CD4-positive, alpha-beta T cell treated with Interleukin-12 subunit alpha and Interleukin-12 subunit beta, for 1 hour (primary cell): ENCODE measurements around the gene KCNJ18.
"Not testable (repeated sequence)": the region's sequence is repeated elsewhere in the genome, so short reads cannot be mapped to it uniquely, and the experiment has no call there.

Experiments used
- DNase-seq: peaks from one replicate; pipeline ENCODE4 v3.0.0-alpha.2; 2020

The KCNJ18 gene

DNA sequence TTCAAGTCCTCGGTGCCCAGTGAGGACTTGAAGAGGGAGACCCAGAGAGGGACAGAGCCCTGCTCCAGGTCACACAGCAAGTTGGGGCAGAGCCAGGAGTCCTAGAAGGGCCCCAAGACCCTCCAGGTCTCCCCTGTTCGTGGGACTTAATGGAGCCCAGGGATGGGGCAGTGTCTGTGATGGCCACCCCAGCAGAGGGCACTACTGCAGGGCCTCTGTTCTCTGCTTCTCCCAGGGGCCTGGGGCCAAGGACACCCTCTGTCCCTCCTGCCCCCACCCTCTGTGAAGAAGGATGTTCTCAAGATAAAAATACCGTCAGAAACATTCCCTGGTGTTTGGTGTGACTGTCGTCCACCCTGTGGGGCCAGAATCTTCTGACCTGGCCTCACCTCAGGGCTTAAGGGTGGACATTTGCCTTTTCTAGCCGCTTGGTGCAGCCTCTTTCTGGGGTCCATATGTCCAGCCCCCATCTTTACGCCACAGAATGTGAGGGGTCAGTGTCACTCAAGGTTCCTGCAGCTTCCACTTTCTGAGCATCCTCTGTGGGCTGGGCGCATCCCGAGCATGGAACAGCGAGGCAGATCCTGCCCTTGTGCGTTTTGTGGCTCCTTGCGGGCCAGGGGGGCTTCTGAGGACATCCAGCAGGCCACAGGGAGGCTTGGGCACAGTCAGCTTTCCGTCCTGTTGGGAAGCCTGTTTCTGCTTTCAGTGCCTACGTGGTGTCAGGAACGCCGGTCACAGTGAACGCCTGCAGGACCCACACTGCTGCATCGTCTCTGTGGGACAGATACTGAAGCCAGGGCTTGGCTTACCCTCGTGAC lies at the start of gene KCNJ18:
KCNJ18 (plus strand) TSS at position 641 of the 821 bp plus-strand sequence. CDS start 10,264 bp downstream, outside the sequence.
- DNase-seq: not testable (repeated sequence)

DNA sequence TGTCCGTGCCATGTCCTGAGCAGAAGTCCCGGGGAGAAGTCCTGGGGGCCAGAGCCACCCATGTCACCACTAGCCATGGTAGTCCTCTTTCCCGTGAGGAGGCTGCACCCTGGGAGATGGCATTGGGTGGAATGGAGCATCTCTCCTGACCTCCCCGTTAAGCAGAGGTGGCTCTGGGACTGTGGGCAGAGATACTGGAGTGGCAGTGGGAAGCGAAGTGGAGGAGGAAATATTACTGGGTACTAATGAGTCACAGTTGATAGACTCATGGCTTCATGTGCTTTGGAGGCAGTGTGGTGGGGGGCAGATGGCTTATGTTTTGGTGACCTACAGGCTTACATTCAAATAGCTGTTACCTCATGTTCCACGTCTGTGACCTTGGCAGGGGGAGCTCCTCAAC lies 44.2 kb upstream of the KCNJ18 start:
- not testable (repeated sequence) for DNase-seq

DNA sequence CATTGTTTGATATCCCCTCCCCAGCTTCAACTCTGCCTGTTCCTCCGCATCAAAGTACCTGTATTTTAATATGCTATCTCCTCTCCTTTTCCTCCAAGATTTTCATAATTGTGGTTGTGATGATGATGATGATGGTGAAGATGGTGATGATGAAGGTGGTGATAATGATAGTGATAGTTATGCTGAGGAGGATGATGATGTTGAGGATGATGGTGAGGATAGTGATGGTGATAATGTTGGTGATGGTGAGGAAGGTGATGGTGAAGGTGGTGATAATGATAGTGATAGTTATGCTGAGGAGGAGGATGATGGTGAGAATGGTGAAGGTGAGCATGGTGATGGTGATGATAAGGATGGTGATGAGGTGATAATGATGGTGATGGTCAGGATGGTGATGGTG lies 42.3 kb upstream of the KCNJ18 start:
- not testable (repeated sequence) for DNase-seq

DNA sequence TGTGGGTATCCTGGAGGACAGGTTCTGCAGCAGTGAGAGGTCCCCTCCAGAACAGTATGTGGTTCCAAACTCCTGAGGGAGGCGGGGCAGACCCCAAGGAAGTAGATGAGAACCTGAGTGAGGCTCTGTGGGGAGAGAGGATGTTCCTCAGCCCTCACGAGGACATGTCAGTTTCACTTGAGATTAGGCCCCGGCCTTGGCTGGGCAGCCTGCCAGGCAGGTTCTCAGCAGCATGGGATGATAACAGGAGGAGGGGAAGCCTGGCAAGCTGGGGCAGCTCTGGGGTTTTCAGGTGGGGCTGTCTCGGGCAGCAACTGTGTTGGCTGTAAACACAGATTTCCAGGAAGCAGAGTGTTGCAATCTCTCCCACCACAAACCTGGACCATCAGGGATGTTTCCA lies 40.3 kb upstream of the KCNJ18 start:
- DNase-seq: not testable (repeated sequence)

DNA sequence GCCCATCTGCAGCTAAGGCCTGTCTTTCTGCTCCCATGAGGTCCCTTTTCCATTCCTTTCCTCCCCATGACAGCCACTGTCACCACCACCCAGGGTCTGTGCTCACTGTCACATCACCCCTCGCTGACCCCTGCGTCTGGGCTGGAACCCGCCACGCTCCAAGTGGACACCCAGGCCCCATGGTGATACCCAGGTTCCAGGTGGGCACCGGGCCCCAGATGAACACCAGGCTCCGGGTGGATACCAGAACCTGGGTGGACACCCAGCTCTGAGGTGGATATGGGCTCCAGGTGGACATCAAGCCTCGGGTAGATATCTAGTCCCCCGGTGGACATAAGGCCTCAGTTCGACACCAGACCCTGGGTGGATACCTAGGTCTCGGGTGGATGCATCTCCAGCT lies 39.1 kb upstream of the KCNJ18 start:
- not testable (repeated sequence) for DNase-seq

DNA sequence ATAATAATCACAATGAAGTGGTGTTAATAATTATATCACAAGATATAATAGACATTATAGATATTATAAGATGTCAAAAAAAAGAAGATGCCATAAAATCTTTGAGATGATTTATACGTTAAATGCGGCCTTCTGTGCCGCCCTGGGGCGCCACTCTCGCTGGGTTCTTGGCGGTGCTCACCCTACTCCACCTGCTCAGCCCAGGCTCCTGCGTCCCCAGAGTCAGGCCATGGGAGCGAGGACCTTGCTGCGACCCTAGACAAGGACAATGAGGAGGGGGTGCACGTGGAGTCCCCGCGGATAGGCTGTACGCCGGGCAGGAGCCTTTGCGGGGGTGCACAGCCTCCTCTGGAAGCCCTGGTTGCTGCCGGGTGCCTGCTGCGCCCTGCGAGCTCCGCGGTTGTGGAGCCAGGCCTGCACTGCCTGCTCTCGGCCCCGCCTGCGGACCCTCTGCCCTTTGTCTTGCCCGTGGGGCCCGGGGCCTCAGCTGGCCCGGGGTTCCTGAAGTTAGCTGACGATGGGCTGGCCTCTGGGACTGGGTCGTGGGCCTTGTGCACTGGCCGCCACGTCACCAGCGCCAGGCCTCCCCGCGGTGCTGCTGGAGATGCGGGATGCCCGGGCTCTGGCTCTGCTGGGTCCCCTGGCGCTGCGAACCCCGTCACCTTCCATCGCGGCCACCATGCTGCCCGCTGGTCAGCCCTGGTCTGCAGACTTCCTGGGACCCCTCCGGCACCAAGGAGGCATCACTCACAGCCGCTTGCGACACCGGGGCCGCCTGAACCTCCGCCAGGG lies 35.6 kb upstream of the KCNJ18 start:
- DNase-seq: not testable (repeated sequence)

DNA sequence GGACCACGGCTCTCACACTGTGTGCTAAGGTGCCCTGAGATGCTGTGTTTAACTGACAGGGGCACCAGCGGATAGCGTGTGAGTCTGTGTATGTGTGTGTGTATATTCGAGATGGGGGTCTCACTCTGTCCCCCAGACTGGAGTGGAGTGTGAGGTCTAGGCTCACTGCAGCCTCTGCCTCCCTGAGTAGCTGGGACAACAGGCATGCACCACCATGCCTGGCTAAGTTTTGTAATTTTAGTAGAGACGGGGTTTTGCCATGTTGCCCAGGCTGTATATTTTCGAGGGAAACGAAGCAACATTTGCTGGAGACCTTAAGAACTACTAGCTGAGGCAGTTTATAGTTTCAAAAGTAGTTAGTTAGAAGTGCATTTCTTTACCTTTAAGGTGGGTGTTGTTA lies 32.7 kb upstream of the KCNJ18 start:
- DNase-seq: not testable (repeated sequence)

DNA sequence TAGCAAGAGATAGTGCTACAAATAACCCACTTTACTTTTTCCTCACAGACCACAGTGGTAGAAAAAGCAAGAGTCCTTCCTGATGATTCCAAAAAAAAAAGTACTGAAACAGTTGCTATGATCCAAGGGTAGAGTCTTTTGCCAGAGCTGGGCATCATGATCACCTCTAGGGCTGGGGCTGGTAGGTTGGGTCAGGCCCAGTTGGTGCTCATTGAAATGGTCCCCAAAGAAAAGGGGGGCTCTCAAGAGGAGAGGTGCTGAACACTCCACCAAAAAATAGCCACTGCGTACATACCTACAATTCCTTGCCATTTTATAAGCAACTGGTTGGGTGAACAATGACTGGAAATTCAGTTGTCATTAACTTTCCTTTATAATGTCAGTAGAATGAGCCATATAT lies 30.9 kb upstream of the KCNJ18 start:
- DNase-seq: not testable (repeated sequence)

DNA sequence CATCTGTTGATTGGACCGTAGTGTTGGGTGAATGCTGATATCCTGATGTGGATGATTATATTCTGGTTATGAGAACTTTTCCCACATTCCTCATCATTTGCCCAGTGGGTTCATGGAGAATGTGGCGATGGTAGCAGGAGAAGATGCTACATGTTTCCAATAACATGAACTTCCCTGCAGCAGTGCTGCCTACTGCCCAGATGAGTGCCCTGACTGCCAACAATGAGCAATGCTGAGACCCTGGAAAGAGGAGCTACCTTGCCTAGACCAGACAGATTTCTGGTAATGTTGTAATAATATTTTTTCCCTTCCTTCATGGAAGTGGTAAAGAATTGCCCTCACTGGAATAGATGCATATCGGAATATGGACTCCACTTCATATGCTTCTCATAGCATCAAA lies 29.2 kb upstream of the KCNJ18 start:
- not testable (repeated sequence) for DNase-seq

DNA sequence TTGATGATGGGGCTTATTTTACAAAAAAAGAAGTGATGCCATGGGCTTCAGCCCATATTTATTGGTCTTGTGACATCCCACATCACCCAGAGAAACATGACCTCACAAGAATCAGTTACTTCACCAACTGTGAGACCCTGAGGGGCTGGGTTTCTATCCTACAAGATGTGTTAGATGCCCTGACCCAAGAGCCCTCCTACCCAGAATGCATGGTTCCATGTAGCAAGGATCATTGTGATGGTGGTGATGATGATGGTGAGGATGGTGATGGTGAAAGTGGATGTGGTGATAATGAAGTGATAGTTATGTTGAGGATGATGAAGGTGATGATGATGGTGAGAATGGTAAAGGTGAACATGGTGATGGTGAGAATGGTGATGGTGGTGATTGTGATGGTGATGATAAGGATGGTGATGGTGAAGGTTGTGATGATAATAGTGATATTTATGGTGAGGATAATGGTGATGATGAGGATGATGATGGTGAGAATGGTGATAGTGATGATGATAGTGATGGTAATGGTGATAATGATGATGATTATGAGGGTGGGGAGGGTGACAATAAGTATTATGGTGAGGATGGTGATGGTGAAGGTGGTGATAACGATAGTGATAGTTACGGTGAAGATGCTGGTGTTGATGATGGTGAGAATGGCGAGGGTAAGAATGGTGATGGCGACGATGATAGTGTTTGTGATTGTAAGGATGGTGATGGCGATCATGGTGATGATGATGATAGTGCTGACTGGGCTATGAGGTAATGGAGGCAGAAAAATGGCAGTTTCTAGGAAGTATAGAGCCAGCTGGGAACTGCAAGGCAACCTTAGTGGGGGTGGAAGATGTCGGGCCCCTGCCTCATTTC lies 28.5 kb upstream of the KCNJ18 start:
- DNase-seq: not testable (repeated sequence)

DNA sequence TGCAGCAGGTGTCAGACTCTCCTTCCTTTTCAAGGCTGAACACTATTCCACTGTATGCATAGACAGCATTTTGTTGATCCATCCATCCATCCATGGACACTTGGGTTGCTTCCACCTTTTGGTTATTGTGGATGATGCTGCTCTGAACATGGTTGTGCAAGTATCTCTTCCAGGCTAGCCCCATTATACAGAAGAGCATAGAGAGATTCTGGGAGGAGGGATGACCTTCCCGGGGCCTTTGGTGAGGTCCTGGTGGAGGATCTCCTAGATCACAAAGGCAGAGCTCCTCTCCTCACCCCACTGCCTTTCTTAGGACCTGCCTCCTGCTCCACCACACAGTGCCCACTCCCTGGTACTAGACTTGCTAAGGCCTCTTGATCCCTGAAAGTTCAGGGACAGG lies 27.2 kb upstream of the KCNJ18 start:
- not testable (repeated sequence) for DNase-seq

DNA sequence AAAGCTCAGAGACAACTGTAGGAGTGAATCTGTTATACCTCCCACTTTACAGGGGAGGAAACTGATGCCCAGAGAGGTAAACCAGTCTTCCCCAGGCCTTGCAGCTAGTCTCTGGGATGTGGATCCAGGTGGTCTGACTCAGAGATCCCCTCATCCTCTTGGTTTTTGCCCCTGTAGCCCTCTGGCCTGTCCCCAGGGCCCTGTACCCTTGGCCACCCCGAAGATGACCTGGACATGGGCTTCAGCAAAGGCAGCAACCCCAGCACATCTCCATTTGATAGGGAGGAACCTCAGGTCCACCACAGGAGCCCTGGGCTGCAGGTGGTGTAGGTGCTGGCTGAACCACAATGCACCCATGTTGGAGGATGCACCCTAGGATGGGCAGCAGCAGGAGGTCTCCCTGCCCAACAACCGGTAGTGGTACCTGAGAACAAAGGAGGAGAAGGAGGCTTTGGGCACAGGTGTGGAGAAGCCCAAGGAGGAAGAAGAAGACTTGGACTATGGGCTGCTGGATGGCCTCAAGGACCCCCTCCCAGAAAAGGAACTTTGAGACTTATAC lies 26.3 kb upstream of the KCNJ18 start:
- DNase-seq: not testable (repeated sequence)

DNA sequence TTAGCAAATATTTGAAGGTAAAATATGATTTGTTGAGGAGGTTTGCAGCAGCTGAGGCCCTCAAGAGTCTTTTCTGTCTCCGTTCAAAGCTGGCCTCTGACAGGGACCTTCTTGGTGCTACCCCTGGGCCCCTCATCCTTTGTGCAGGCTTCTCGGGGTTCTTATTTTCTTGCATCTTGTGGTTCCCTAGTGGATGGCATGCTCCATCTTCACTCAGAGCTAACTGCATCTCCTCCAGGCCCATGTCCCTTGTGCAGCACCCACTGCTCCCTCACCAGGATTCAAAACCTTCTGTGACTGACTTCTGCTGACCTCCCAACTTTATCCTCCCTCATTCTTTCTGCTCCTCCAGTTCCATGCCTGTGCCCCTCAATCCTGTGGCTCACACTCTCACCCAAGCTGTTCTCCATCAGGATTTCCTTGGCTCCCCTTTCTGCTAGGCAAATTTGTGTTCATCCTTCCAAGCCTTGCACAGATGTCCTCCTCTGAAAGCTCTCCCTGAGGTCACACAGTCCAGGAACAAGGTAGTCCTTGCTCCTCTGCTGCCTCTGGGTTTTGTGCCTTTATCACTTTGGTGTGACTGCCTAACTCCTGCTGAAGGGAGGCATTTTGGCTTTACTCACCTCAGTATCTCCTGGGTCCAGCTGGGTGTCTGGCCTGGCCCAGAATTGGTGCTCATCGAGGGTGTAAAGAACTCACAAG lies 25.5 kb upstream of the KCNJ18 start:
- not testable (repeated sequence) for DNase-seq

DNA sequence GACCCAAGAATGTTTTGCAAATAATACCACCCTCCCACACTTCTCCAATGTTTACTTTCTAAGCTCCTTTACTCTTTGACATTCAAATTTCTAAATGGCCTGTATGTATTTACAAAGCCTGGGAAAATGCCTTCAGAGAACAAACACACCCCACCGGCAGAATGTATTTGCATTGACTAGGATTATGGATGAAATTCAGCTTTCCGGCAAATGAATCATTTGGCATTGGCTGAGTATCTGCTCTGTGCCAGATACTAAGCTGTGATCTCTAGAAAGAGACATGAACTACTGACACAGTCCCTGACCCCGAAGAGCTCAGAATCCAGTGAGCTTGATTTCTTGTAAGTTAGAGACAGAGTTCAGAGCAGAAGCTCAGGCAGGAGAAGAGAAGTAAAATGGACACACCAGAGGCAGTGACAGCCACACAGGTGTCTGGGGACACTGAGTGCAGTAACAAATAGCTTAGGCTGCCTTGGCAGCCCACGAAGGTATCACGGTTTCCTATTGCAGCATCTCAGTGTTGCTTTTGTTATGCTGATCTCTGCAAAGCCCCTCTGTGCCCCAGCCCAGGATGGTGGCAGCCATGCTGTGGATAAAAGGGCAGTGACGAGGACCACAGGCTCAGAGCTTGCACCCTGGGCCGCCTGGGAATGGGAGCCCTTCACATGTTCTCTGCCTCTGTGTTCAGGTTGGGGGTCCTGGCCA lies 24.8 kb upstream of the KCNJ18 start:
- not testable (repeated sequence) for DNase-seq

DNA sequence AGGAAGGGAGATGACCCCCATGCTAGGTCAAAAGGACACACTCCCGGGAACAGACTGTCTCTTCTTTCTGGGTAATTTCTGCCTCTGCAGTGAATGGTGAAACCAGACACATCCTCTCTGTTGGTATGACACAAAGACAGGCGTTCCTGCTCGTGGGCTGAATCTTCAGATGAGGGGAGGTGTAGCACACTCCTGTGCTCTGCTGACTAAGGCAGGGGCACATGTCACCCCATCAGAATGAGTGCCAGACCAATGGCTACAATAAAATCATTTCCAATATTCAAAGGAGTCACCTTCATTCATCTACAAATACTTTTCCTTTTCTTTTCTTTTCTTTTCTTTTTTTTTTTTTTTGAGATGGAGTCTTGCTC lies 24.2 kb upstream of the KCNJ18 start:
- DNase-seq: not testable (repeated sequence)

DNA sequence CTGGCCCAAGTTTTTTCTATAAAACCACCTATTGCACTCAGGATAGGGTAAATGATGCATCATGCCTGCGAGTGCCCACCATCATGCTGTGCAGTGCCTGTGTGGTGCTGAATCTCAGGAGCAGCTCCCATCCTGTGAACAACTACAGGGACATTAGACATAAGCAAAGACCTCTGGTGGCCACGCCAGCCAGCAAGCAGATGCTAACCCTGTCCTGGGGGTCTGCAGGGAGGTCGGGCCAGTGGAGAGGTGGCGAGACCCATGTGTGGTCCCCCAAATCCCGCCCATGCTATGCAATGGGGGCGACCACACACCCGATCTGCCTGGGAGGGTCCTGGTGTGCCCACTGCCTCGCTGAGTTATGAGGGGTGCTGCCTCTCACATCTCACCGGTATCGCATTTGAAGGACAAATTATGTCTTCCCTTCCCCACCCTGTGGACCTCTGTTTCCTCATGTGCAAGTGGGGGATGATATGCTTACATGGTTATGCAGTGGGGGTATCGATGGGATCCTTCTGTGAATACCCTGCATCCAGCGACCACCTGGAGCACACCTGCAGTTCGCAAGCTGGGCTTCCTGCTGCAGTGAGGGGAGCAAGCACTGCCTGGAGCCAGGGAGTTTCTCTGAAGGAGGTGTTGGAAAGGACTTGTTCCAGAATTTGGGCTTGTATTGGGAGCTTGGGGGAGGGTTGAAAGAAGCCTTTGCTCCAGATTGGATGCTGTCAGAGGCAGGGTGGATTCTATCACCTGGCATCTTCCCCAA lies 23.4 kb upstream of the KCNJ18 start:
- not testable (repeated sequence) for DNase-seq

DNA sequence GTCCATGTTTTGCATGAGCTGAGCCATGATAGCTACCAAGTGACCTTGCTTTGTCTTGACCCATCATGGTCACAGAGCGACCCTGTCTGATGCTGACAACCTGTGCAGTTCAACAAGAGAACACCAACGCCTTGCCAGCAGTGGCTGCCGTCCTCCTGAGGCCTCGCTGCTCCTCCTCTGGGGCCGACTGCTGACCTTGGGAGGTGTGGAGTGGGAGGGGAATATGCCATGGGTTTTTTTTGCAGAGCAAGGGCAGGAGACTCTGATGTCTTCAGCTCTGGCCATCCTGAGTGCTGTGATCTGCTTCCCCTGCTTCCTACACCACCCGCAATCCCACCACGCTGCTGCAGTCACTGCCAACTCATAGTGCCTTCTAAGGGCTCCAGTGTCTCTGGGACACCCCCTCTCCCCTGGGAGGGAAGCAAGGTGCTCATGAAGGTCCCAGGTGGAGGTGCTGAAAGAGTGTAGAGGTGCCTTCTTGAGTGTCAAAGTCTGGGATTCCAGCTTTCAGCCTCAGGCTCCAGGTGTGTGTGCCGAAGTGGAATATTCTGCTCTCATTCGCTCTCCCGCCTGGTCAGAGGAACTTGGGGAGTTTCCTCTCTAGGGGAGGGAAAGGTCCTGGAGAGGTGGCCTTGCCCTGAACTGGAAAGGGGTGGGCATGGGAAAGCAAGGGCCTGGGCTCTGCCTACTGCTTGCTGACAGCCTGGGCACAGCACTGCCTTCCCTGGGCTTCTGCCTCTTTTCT lies 22.5 kb upstream of the KCNJ18 start:
- not testable (repeated sequence) for DNase-seq

DNA sequence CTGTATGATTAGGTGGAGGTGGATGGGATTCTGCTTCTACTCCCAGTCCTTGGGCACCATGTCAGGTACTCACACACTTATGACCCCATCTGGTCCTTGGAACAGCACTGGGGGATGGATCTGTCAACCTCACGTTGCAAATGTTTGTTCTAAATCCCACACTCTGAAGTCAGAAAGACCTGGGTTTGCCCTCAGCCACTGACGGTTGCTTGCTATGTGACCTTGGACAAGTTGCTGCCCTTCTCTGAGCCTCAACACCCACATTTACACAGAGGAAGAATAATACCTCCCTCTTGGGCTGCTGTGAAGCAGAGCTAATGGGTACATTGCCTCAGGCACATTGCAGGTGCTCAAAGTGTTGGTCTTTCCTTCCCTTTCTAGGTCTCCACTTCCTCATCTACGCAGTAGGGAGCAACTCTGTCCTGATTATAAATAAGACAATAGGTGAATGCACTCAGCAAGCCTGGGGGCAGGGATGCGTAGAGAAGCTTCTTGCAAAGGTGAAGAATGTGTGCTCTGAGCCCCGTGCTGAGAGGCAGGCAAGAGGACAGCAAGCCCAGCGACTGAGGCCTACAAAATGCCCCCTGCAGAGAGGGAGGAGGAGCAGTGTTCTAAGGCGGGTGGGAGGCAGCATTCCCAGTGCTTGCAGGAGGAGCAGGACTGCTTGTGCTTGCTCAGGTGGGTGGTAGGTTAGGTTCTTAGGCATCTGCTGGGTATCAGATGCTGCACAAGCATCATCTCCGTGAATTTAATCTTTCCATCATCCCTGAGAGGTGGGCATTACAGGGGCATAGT lies 21.8 kb upstream of the KCNJ18 start:
- DNase-seq: not testable (repeated sequence)

DNA sequence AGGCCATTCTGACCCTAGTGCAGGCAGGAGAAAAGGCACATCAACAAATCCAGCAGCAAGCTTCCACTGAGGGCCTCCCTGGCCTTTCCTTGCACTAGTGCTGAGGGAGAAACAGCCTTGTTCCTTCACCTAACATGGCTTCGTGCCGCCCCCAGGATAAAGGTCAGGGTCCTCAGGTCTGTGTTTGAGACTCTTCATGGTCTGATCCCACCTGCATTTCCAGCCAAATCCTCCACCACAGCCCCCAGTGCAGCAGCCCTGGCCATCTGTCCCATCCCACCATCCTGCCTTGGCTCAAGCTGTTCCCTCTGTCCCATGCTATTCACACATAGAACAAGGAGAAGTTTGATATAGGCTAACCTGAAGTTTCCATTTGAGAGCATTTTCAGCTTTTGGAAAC lies 20.9 kb upstream of the KCNJ18 start:
- not testable (repeated sequence) for DNase-seq
